DND-41 (cell line): ENCODE measurements around the gene CCDC92.

Experiments used
- EZH2 ChIP-seq: IDR thresholded peaks from 3 replicates; pipeline ENCODE4 v1.6.1; 2012; ENCODE audit warnings: borderline replicate concordance, low read depth, mild to moderate bottlenecking, moderate library complexity, low read length, inconsistent platforms; ENCODE audit not compliant: severe bottlenecking
- TF ChIP-seq, protein P1 (sequence below): IDR thresholded peaks from 2 replicates; pipeline ENCODE4 v1.5.1; 2012; ENCODE audit warnings: borderline replicate concordance, low read length, moderate library complexity, mild to moderate bottlenecking; ENCODE audit not compliant: poor library complexity, severe bottlenecking; ENCODE audit errors: extremely low read depth

DNA sequence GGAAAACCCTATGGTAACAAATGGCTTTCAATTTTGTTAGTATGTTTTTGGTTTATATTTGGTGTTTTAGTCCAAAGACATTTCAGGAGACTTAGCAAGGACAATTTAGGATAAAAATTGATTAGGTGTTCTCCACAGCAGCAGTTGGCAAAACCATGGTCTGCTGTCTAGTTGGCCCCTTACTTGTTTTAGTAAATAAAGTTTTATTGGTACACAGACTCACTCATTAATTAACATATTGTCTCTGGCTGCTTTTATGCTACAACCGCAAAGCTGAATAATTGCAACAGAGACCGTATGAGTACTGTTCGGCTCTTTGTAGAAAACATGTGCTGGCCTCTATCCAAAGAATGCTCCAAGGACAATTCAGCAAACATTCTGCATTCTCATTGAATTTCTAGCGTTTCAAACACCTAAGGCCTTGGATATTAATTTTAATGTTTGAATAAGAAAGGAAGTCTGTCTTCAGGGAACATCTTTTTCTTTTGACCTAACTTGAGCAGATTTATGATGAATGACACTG lies 77.7 kb downstream of the CCDC92 start:
- TF ChIP-seq, protein P1, sequence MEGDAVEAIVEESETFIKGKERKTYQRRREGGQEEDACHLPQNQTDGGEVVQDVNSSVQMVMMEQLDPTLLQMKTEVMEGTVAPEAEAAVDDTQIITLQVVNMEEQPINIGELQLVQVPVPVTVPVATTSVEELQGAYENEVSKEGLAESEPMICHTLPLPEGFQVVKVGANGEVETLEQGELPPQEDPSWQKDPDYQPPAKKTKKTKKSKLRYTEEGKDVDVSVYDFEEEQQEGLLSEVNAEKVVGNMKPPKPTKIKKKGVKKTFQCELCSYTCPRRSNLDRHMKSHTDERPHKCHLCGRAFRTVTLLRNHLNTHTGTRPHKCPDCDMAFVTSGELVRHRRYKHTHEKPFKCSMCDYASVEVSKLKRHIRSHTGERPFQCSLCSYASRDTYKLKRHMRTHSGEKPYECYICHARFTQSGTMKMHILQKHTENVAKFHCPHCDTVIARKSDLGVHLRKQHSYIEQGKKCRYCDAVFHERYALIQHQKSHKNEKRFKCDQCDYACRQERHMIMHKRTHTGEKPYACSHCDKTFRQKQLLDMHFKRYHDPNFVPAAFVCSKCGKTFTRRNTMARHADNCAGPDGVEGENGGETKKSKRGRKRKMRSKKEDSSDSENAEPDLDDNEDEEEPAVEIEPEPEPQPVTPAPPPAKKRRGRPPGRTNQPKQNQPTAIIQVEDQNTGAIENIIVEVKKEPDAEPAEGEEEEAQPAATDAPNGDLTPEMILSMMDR = no peak
- TF ChIP-seq EZH2 = no peak
